Spleen (tissue), 11 donors: Measurements from ENCODE around the gene PRR5L. TPM values are rescaled to one million over a fixed set of nuclear protein-coding genes. Genes with fewer than 3 reads are reported as not detected.
A peak's percentile ranks its signal among the peaks of the same experiment; 100 is the strongest.

Experiments
- DNase-seq: peaks from one replicate; pipeline ENCODE4 v3.0.0-alpha.2; 2020
- H3K27ac ChIP-seq, 8 donors: fragments of 200-600 bp; sonication (generic) in 7 of 8; 1 replicate in 4 of 8; 2 replicates in 4 of 8; pipeline versions ENCODE4 v1.5.0 to v1.8.0; 2016 to 2021; ENCODE audit warnings: inconsistent platforms in 4 of 8, mild to moderate bottlenecking in 4 of 8, moderate library complexity in 1 of 8
- H3K27me3 ChIP-seq, 7 donors: fragments of 200-600 bp; sonication (generic) in 6 of 7; replicated peaks in 1 of 7; 1 replicate in 4 of 7; 2 replicates in 3 of 7; pipeline versions ENCODE4 v1.5.0 to v1.8.0; 2016 to 2021; ENCODE audit warnings: inconsistent platforms in 3 of 7, mild to moderate bottlenecking in 1 of 7
- H3K36me3 ChIP-seq, 6 donors: fragments of 200-600 bp; sonication (generic) in 5 of 6; 1 replicate in 4 of 6; 2 replicates in 2 of 6; pipeline versions ENCODE4 v1.5.0 to v1.8.0; 2016 to 2021; ENCODE audit warnings: inconsistent platforms in 2 of 6
- H3K4me1 ChIP-seq, 6 donors: fragments of 200-600 bp; sonication (generic) in 5 of 6; 1 replicate in 3 of 6; 2 replicates in 3 of 6; pipeline versions ENCODE4 v1.5.0 to v1.8.0; 2016 to 2021; ENCODE audit warnings: inconsistent platforms in 3 of 6
- H3K4me3 ChIP-seq, 8 donors: fragments of 200-600 bp; sonication (generic) in 7 of 8; 1 replicate in 4 of 8; 2 replicates in 4 of 8; pipeline versions ENCODE4 v1.5.0 to v1.8.0; 2016 to 2021; ENCODE audit warnings: inconsistent platforms in 4 of 8, mild to moderate bottlenecking in 4 of 8, moderate library complexity in 2 of 8
- H3K9me3 ChIP-seq, 8 donors: fragments of 200-600 bp; sonication (generic) in 7 of 8; 1 replicate in 4 of 8; 2 replicates in 4 of 8; pipeline versions ENCODE4 v1.5.0 to v1.8.0; 2016 to 2021; ENCODE audit warnings: inconsistent platforms in 4 of 8
- POLR2A ChIP-seq, 3 donors: fragments of 450-650 bp; IDR thresholded peaks; one replicate each; pipeline ENCODE4 v1.5.1; 2017; ENCODE audit warnings: antibody characterized with exemption in 3 of 3, mild to moderate bottlenecking in 1 of 3
- POLR2AphosphoS5 ChIP-seq, 3 donors: sonication (generic); formaldehyde crosslinking; IDR thresholded peaks; one replicate each; pipeline ENCODE4 v1.5.1; 2017; ENCODE audit warnings: antibody characterized with exemption in 3 of 3
- WGBS, 5 donors: extraction: QIAGEN DNeasy Blood & Tissue Kit in 3 of 5; methylation state at CpG; one replicate each; pipeline versions ENCODE4 v1.1.5 to v1.1.7; 2013 to 2018; 5-methylcytosine and 5-hydroxymethylcytosine counted together
- intact Hi-C: fragments of 100-400 bp; cut with DNase I; formaldehyde crosslinking; loops from one replicate; pipeline ENCODE4 v1.15.0; 2023; ENCODE audit warnings: low total_unique reads
- polyA plus RNA-seq, 3 donors: library from polyadenylated mRNA; stranded (reverse); fragments of 200-250 nt; gene quantifications; one replicate each; pipeline ENCODE4 v1.2.1, GENCODE V29; 2013
- total RNA-seq, 7 donors: library from RNA; depleted of rRNA in 3 of 7; stranded (reverse); fragments of >200 nt in 3 of 7; fragmentation: NEBNext Ultra II Directional in 4 of 7; extraction: Animal tissue kit (Norgen Biotek cat#: 25700) in 4 of 7; gene quantifications; one replicate each; pipeline versions ENCODE4 v1.1.0 to v1.2.1, GENCODE V29; 2016 to 2021
- TF ChIP-seq, protein P1 (sequence below), 11 experiments: fragments of 200-600 bp in 7 of 11; fragments of 450-650 bp in 4 of 11; sonication (generic) in 4 of 11; IDR thresholded peaks in 8 of 11; conservative IDR thresholded peaks in 3 of 11; 1 replicate in 7 of 11; 2 replicates in 4 of 11; pipeline versions ENCODE4 v1.4.0 to v1.8.0; 2016 to 2021; ENCODE audit warnings: antibody characterized with exemption in 11 of 11, inconsistent platforms in 4 of 11, mild to moderate bottlenecking in 1 of 11
- donor health status: healthy with polysubstance abuse.
- donor health status: DM: no; HTN: no; CAD: no; lungs with moderate emphysema.
- donor health status: DM: no; HTN: no; CAD: no.
- donor health status: Bipolar disorder and iron deficiency.
- donor health status: healthy.
- donor health status: DM: no; HTN: no; CAD: no.
- donor health status: DM: yes; HTN: yes; CAD: no.

Gene PRR5L
- total and polyA plus RNA-seq, 10 donors, result 10.7 to 330 (median 140) TPM

DNA sequence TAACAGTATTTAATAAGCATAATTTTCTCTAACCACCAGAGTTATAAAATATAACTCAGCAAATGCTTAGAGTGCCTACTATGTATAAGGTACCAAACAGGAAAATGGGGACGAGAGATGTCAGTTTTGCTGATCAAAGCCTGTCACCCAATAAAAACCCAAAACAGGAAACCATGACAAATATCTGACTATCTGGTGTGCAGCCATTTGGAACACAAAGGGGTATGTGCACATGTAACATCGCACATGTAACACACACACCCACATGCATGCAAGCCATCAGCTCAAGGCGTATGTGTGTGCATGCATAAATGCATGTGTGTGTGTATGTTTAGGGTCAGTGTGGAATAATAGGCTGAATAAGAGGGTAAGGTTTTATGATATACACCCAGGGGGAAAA is 64.2 kb downstream of the PRR5L start:
- Histone ChIP-seq H3K4me1 (peaks cover 24 to 91% (median 68%) of the 10 kb centered on the region in 6 donors), H3K36me3 (no peaks in the 10 kb centered on the region), H3K9me3 (no peaks in the 10 kb centered on the region), H3K27me3 (no peaks in the 10 kb centered on the region), H3K27ac (peak overlapping the region in 6 of 8 donors; percentile 7 to 77 (median 69)), H3K4me3 (peak overlapping the region in 1 of 8 donors; percentile 20)
- DNase-seq, result no peak
- no peak for TF ChIP-seq POLR2AphosphoS5 (IDR thresholded peaks at IDR 0.05)
- WGBS, 5 donors, result 45 to 63% (median 59%) methylated on average over 3 of the region's 3 CpGs
- intact Hi-C loops, result no loop called here

DNA sequence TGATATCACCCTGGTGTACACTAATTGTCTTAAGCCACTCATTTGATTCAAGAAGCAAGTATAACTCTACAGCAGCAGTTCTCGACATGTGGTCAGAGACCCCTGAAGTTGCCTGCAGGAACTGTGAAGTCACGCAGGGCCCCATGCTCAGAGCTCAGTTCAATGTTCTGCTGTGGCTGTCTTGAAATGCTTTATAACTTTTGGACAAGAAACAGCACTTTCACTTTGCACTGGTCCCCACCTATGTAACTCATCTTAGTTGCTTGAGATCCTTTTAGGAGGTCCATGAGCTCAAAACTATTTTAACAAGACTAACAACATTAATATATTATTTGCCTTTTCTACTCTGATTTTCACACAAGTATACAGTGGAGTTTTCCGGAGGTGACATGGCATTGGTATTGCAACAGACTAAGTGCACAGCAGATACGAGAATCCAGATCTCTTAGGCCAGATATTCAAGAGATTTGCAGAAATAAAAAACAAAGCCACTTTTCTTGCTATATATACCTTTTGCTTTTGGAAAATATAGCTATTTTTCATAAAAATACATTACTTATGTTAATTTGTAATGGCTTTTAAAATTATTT is 64.8 kb downstream of the PRR5L start:
- no peak for TF ChIP-seq POLR2A (IDR thresholded peaks at IDR 0.05)
- TF ChIP-seq, protein P1, sequence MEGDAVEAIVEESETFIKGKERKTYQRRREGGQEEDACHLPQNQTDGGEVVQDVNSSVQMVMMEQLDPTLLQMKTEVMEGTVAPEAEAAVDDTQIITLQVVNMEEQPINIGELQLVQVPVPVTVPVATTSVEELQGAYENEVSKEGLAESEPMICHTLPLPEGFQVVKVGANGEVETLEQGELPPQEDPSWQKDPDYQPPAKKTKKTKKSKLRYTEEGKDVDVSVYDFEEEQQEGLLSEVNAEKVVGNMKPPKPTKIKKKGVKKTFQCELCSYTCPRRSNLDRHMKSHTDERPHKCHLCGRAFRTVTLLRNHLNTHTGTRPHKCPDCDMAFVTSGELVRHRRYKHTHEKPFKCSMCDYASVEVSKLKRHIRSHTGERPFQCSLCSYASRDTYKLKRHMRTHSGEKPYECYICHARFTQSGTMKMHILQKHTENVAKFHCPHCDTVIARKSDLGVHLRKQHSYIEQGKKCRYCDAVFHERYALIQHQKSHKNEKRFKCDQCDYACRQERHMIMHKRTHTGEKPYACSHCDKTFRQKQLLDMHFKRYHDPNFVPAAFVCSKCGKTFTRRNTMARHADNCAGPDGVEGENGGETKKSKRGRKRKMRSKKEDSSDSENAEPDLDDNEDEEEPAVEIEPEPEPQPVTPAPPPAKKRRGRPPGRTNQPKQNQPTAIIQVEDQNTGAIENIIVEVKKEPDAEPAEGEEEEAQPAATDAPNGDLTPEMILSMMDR (IDR thresholded peaks at IDR 0.05 in 8 of 11, conservative IDR thresholded peaks at IDR 0.05 in 3 of 11), result no peak
- no peak for TF ChIP-seq POLR2AphosphoS5 (IDR thresholded peaks at IDR 0.05)
- Histone ChIP-seq H3K4me3 (peak overlapping the region in 1 of 8 donors; percentile 20), H3K27me3 (no peaks in the 10 kb centered on the region), H3K36me3 (no peaks in the 10 kb centered on the region), H3K27ac (peak overlapping the region in 7 of 8 donors; percentile 35 to 77 (median 68)), H3K4me1 (peaks cover 29 to 91% (median 66%) of the 10 kb centered on the region in 6 donors), H3K9me3 (no peaks in the 10 kb centered on the region)
- intact Hi-C loops, result no loop called here
- WGBS, 5 donors, result 22 to 49% (median 36%) methylated on average over 4 of the region's 4 CpGs
- DNase-seq, result no peak

DNA sequence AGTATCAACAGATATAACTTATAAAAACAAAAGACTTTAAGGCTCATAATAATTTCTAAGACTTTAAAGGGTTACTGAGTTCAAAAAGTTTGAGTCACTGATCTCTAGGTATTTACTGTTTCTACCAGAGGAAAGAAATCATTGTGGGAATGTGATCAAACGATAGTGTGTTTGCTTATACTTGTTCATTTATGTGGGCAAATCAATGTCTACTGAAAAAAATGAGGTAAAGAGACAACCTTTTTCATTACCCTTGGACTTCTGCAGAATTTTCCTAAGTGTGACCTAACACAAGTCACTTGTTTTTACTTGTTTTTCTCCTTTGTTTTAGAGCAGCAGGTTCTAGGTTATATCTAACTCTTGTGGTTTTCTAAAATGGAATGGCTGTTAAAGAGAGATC is 65.4 kb downstream of the PRR5L start:
- 43 to 53% (median 49%) methylated on average over 1 of the region's 1 CpG for WGBS, 5 donors
- TF ChIP-seq POLR2A (IDR thresholded peaks at IDR 0.05) (no peak), POLR2AphosphoS5 (IDR thresholded peaks at IDR 0.05) (no peak)
- TF ChIP-seq, protein P1 (IDR thresholded peaks at IDR 0.05 in 8 of 11, conservative IDR thresholded peaks at IDR 0.05 in 3 of 11), result no peak
- Histone ChIP-seq H3K36me3 (no peaks in the 10 kb centered on the region), H3K4me3 (no peak overlapping the region), H3K9me3 (no peaks in the 10 kb centered on the region), H3K27me3 (no peaks in the 10 kb centered on the region), H3K27ac (peak overlapping the region in 7 of 8 donors; percentile 56 to 77 (median 68)), H3K4me1 (peaks cover 34 to 91% (median 66%) of the 10 kb centered on the region in 6 donors)
- DNase-seq, result no peak
- intact Hi-C loops, result no loop called here

DNA sequence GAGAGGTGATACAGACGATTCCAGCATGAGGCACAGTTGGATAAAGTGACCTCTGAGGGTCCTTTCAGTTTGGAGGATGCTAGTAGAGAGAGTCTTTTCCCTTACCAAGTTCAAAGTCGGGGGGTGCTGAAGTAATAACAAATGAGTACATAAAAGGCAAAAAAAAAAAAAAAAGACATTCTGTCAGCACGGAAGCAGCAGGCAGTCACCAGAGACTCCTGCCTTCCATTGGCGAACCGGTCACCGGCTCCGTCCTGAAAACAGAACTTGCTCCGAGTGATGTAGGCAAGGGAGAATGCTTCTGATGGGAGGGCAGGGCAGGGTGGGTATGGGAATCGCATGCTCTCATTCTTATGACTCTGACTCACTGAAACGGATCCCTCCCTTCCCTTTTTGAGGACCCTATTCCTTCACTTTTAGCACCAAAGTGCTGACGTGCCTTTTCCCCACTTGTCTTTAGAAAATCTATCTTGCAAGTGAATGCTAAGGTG is 65.9 kb downstream of the PRR5L start:
- Histone ChIP-seq H3K27me3 (no peaks in the 10 kb centered on the region), H3K4me1 (peaks cover 35 to 91% (median 65%) of the 10 kb centered on the region in 6 donors), H3K9me3 (no peaks in the 10 kb centered on the region), H3K4me3 (peak overlapping the region in 1 of 8 donors; percentile 37), H3K36me3 (no peaks in the 10 kb centered on the region), H3K27ac (peak overlapping the region; percentile 35 to 77 (median 67))
- peak in 2 of 3 donors; percentile 8 to 37 for TF ChIP-seq POLR2AphosphoS5 (IDR thresholded peaks at IDR 0.05)
- TF ChIP-seq, protein P1 (IDR thresholded peaks at IDR 0.05 in 8 of 11, conservative IDR thresholded peaks at IDR 0.05 in 3 of 11), result no peak
- 35 to 57% (median 36%) methylated on average over 11 of the region's 11 CpGs for WGBS, 5 donors
- intact Hi-C loops, result no loop called here
- no peak for DNase-seq
